ENCODE data around the gene PCNX3.

DNA sequence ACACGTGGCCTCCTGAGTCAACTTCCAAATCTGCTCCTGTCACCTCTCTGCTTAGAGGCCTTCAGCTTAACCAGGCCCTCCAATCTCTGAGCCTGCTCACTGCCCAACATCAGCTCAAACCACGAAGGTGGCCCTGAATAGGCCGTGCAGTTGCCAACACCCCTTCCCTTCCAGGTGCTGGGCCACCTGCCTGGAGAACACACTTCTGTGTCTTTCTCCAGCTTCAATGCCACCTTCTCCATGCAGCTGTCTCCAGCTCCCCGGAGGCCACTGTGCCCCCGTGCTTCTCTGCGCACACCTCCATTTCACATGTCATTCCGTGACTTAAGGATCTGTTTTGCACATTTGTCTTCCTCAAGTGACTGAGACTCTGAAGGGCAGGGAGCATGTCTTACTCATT lies 41.9 kb downstream of the PCNX3 start:
- TF ChIP-seq CTCF (conservative IDR thresholded peaks at IDR 0.05; ENCODE audit: low read length) (no peak), EZH2phosphoT487 (IDR thresholded peaks at IDR 0.05; ENCODE audit: borderline replicate concordance) (no peak)
